Stimulated activated CD8-positive, alpha-beta memory T cell treated with anti-CD3 and anti-CD28 coated beads, Interleukin-4, amount 100 ng/mL, for 4 hours (primary cell): ENCODE data around the gene EFCAB6.

Experiments
- DNase-seq, 2 donors: peaks; one replicate each; pipeline ENCODE4 v3.0.0-alpha.2; 2020; ENCODE audit warnings: low read depth in 2 of 2, low spot score in 1 of 2

EFCAB6 gene

DNA sequence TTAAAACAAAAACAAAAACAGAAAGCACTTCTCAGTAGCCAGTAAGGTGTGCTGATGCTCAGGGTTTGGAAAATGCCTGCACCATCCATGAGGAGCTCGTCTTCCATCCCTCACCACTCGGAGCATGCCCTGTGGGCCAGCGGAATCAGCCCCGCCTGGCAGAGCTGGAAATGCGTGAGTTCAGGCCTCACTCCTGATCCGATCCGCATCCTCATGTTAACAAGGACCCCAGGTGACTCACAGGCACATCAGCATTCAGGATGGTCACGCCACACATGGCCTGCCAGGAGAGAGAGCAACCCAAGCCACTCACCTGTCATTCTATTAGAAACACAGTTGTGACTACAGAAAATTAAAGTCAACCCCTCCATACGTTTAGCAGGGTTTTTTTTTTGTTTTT, 211.8 kb downstream of the EFCAB6 start:
- DNase-seq = no peak

DNA sequence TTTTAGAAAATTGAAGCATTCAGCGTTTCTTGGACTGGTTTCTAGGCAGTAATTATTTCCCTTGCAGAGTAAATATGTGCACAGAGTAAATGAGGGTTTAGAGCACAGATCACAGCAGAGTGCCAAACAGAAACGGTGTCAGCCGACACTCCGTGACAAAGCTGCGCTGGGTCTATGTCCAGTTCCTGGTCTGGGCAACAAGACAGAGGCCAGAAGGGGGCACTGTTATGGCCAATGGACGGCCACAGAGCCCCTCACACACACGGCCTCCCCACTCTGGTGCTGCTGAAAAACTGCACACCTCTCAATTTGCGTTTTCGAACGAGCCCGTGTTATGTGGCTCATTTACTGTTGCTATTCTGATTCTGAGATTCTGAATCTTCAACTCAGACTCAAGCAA, 219.6 kb downstream of the EFCAB6 start:
- no peak for DNase-seq

DNA sequence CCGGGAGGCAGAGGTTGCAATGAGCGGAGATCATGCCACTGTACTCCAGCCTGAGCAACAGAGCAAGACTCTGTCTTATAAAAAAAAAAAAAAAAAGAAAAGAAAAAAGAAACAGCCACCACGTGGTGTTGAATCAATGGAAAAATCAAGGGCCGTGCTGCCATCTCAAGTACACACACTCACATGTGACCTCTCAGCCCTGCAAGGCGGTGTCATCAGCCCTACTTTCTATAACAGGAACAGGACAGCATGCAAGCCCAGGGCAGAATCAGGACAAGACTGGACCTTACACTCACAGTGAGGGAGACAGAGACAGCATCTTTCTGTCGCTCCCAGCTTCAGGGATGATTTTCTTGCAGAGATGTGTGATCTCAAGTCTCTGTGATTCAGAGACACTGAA, 220.7 kb downstream of the EFCAB6 start:
- no peak for DNase-seq

DNA sequence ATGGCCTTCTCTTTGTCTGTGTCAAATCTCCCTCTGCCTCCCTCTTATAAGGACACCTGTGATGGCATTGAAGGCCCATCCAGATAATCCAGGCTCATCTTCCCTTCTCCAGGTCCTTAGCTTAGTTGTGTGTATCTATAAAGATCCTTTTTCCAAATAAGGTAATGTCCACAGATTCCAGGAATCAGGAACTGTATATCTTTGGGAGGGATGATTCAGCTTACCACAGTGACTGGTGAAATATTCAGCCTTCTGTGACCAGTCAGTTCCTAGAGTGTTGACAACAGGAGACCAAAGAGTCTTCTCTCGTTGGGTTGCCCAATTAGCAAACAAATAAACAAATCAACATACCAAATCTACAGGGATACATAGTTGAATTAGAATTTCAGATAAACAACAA, 224.5 kb downstream of the EFCAB6 start:
- DNase-seq = no peak

DNA sequence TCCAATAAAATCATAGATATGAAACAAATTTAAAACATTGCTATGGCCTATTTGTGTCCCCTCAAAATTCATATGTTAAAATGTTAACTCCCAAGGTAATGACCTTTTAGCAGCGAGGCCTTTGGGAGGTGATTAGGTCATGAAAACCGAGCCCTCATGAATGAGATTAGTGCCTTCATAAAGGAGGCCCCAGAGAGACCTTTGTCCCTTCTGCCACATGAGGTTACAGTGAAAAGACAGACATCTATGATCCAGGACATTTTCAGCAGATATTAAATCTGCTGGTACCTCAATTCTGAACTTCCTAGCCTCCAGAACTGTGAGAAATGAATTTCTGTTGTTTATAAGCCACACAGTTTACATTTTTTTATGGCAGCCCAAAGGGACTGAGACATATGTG, 228.6 kb downstream of the EFCAB6 start:
- no peak for DNase-seq

DNA sequence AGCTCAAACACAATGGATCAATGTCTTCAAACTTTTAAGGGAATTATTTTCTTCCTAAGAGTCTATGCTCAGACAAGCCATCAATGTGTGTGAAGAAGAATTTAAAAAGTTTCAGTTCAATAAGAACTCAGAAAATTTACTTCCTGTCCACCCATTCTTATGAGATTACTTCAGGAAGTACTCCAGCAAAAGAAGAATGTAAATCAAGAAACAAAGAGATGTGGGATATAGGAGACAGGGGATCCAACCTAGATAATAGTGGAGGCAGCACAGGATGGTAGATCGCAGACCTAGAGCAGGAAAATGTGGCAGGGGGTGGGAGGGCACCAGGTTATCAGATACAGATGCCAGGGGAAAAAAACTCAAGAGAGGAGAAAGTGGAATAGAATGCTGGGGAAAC, 229.7 kb downstream of the EFCAB6 start:
- DNase-seq = no peak

DNA sequence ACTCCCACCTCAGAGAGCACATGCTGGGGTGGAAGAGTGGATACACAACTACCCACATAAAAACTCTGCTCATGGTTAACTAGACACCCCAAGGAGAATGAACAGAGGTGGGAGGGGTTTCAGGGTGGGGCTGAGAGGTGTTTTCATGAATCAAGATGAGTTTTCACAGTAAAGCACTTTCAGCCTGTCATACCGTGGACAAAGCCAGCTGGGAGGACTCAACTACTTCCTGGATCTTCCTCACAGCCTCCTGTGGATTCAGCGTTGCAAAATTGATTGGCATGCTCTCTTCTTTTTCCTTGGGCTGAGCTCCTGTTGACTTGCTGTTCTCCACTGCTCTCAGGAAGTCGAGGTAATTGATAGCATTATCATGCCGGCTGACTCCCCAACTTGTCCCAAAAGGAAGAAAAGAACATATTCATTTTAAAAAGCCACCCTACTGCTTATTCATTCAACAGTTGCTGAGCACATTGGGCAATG, 231.8 kb downstream of the EFCAB6 start:
- DNase-seq = no peak

DNA sequence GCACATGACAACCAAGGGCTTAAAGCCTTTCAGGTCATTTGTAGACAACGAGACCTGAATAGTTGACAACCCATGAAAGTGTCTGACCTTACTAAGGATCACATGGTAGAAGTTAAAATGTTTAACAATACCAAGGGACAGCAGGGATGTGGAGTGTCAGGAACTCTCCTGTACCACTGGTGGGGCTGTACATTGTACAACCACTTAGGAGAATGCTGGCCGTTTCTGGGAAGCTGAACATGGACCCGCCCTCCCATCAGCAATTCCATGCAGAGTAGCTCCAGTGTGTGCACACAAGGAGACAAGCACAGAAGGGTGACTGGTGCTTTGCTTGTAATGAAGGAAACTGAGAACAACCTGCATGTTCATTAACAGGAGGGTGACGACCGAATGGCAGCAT, 237.4 kb downstream of the EFCAB6 start:
- DNase-seq = no peak

DNA sequence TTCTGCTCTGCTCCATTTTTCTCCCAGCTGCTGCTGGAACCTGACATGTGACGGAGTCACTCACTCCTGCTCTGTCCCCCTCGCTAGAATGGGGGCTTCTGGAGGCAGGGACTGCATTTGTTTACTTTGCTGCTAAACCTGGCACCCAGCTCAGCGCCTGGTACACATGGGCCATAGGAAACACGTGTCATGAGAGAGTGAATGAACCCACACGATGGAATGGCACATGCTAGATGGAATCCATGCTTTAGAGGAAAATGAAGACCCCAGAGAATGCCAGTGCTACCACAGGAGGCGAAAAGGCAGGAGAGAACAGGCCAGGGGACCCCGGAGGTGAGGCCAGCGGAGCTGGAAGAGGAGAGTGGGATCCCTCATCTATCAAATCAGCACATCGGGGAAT, 239.4 kb downstream of the EFCAB6 start:
- no peak for DNase-seq

DNA sequence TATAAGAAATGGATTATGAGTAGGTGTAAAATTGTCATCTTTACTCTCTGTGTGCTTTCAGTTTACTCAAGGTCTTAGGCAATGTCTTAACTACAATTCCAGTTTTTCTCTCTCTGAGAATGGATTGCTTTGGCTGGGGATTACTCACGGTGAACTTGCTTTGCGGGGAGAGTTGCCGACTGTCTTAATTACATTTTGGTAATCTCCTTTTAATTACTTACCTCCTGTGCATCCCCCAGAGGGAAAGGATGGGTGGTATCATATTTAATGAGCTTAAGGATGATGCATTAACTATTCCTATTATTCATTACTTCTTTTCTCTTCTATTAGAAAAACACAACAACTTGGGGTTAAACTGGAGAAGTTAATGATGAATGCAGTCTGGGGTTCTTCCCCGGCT, 240.9 kb downstream of the EFCAB6 start:
- DNase-seq = no peak

DNA sequence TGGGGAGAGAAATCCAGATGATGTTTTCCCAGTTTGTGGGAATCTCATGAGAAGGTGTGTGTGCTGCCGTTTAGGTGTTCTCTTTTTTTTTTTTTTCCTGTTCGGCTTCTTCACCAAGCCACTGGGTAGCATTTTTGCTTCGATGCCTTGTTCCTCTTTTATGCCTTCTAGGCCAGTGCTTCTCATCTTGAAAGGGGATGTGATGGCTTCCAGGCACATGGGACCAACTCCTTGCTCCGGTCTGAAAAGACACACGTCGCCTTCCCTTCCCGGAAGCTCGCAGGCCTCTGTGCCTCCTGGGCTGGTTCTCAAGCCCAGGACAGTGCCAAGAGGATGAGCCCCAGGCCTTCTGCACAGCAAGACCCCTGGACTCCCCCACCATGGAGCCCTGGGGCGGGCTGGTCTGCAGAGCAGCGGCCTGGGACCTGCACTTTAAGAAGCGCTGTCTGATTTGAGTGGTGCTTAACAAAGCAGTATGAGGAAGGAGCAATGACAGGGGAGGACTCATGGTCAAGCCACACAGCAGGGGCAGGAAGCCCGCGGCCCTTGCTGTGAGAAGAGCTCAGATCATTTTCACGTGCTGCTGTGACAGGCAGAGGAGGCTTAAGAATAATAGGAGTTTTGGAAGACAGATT, 241.5 kb downstream of the EFCAB6 start:
- no peak for DNase-seq

DNA sequence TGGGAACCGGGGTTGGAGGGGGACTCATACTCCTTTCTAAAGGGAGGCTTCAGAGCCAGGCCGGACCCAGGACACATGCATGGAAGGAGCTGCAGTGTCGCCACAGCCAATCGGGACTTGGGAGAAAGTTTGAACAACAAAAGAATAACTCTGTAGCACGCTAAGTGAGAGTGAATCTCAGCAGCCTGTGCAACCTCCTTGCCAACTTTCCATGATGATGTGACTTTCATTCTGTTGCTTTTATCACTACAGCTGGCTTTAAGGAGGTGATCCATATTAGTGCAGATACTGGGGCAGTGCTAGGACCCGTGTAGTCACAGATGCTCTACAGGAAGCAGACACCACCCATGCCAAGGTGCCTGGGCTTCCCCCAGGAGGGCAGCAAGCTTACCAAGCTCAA, 243.0 kb downstream of the EFCAB6 start:
- no peak for DNase-seq

DNA sequence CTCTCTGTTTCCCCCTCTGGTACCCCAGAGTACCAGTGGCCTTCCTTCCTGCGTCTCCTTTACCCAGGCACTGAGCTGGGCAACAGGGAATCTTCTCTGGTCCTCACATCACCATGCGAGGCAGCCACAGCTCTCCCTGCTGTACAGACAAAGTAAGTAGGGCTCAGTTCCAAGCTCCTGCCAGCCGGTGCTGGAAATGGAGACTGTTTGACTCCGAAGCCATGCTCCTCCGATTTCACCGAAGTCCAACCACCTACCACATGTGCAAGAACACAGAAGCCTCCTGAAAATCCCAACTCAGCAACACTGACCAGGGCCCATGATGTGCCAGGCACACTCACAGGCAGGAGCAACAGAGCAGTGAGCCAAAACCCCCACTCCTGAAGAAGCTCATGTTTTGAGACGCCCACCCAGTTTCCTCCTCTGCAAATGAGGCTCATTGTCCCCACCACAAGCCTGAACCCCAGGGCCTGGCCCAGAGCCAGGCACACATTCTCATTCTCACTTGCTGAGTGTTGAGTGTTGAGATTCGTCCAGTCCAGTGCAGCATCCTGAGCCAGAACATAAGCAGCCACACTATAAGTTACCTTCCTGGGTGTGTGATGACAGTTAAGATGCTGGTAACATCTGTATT, 244.3 kb downstream of the EFCAB6 start:
- DNase-seq = no peak

DNA sequence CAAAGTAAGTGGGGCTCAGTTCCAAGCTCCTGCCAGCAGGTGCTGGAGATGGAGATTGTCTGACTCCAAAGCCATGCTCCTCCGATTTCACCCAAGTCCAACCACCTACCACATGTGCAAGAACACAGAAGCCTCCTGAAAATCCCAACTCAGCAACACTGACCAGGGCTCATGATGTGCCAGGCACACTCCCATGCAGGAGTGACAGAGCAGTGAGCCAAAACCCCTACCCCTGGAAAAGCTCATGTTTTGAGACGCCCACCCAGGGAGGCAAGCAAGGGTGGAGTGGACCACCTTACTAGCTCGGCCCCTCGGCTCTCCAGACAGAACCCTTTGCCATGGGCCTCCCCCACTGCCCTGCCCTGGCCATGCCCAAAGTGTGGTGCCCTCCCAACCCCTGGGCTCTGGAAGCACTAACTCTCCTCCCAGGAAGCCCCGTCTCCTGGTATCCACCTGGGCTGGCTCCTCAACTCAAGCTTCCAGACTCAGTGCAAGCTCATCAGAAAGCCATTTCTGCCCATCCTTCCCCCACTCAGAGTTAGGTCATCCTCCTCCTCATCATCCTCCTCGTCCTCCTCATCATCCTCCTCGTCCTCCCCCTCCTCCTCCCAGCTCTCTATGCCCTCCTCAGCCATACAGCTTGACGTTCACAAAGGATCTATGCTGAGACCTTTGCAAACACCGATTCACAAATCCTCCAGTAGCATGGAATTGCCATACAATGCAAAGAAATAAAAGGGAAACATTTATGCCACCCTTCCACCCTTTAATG, 245.4 kb downstream of the EFCAB6 start:
- no peak for DNase-seq

DNA sequence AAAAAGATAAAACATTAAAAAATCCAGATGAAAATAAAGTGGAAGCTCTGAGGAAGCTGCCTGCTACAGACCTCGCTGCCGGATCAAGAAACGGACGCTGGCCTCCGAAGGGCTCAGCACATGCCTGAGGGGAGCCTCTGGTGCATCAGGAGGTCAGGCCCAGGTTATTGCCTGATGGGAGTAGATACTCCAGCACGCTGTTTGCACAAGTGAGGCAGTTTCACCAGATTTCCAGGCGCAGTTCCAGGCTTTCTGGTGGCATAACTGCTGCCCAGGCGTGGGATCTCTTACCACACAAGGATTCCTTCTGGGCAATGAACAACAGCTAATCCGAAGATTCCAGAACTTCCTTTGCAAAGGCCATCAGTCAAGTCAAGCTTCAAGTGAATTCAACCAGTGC, 246.1 kb downstream of the EFCAB6 start:
- no peak for DNase-seq

DNA sequence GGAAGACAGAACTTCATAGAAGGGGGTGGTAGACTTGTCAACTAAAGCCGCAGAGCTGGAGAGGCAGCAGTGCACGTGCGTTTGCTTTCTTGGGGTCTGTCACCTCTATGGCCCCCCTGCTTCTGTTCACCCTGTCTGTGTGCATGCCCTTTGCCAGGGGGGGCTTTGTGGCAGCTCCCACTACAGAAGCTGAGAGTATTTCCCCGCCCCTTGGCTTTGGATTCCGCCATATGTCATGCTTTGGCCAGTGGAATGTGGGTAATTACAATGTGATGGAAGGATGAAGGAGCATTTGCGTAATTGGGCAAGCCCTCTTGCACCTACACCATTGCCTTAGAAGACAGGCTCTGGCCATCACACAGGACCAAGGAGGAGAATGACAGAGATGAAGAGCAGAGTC, 247.2 kb downstream of the EFCAB6 start:
- DNase-seq = no peak

DNA sequence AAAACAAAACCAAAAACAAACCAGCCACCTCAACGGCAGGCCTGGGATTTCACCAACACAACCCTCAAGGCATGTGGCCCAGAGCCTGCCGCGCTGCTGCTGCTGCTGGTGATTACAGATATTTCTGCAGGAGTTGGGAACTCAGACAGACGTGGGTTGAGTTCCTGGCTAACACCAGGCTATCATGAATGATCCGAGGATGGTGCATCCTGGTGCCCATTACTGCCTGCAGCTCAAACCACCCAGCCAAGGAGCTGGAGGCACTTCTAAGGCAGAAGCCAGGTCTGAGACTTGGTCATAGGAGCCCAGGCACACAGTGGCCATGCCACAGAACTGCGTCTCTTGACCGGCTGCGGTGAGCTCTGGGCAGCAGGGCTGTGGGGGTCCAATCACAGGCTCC, 248.5 kb downstream of the EFCAB6 start:
- no peak for DNase-seq

DNA sequence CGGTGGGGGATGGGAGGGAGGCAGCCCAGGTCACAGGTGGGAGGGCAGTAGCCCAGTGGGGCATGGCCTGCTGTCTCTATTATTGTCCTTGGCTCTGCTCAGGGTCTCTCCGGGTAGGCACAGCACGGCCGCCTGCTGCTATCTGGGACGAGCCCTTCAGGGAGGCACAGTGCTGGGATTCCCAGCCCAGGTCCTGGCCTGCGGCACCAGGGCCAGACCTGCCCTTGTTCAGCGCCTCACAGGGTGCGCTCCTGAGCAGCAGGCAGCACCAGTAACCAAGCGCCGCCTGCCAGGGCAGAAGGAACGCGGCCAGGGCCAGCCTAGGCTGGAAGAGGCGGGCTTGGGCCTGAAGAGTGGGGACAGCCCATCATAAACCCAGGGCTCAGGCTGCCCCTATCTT, 249.3 kb downstream of the EFCAB6 start:
- no peak for DNase-seq

DNA sequence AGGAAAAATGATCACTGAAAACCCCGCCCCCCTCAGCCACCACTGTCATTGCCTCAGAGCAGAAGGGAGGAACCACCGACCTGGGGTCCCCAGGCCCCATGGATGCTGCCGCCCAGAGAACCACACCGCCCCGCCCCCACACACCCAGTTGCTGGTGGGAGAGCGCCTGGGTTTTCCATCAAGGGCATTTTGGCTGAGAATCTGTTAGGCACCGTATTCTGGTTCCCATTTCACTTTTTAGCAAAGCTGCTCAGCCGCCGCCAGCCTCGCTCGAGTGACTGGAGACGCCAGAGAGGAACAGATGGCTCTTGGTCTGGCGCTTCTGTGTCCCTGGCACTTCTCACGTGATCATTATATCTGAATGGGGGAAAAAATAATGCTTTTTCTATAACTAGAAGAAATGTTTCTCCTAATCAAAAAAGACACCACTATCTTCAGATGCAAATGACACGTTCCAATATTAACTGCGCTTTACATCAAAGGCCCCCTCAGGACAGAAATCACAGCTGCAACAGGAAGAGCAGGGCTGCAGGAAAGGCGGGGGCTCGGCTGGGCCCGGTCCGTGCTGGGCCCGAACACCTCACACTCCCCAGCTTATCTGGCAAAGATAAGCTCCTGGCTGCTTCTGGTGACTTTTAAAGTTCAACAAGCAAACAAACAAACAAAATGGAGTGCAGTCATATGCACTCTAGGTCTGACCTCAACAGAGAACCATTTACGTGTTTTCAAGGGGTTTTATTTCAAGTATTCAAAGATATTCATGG, 250.5 kb downstream of the EFCAB6 start:
- DNase-seq = no peak

DNA sequence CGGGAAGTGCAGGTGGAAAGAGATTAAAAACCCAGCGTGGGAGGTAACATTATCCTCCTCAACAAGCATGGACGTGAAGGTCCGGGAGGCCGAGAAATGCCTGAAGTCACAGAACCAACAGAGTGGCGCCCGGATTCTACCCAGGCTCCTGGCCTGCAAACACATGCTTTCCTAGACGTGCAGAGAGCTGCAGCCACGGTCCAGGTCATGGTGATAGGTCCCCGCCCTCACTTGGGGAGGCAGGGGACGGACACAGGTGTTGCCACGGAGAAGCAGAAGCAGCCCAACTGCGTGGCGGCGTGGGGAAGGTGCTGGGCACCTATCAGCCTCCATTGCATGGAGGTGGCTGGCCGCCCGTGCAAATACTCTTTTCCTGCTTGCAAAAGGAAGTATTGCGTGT, 251.5 kb downstream of the EFCAB6 start:
- no peak for DNase-seq

DNA sequence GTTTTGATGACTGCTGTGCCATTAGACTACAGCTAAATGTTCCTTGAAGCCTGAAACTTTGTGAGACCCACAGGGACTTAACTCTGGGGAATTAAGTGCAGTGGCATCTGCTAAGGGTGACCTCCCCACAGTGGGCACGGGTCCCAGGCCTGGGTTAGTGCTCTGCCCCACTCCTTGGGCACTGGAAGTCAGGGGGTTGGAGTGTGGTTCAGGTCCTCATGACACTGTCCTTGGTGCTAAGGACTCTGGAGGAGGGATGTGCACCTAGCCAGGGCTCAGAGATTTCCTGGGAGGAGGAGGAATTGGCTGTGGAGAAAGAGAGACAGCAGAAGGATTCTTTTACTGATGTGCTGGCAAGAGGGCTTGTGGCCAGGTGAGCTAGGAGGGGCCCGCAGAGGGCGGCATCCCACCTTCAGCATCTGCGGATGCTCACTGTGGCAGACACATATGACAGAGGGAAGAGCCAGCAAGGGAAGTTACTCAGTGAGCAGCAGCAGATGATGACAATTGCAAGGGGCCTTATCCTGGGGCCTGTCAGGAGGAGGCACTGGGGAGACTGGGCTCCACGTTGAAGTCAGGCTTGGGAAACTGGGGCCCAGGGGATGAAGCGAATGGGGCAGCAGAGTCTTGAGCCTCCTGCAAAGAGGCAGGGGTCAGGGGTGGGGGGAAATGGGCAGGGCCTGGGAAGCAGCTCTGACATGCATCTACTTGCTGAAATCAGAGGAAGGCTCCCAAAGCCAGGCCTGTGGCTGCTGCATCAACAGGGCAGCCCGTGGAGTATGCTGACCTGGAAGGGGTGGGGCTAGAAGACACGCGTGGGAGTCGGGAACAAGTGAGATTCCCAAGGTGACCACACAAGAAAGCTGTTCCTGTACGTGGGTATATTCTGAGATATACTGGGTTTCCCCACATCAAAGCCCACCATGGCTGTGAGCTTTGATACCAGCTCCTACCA, 256.3 kb downstream of the EFCAB6 start:
- no peak for DNase-seq
